Neural cell (in vitro differentiated cells): ENCODE results near the gene RAB40B. TPM values are rescaled to one million over a fixed set of nuclear protein-coding genes. Genes with fewer than 3 reads are reported as not detected.
A peak's percentile ranks its signal among the peaks of the same experiment; 100 is the strongest.

Experiments used
- H2AFZ ChIP-seq: fragments of 200-600, 300-800 bp; sonication (generic), shearing (Covaris generic); 2 replicates; pipeline ENCODE4 v1.6.0; 2014; ENCODE audit warnings: low read depth, mild to moderate bottlenecking, antibody characterized with exemption, low read length, moderate library complexity
- H3F3A ChIP-seq: fragments of 200-600 bp; shearing (Covaris generic); 2 replicates; pipeline ENCODE4 v1.6.1; 2016; ENCODE audit warnings: mild to moderate bottlenecking, moderate library complexity, mixed read lengths, antibody characterized with exemption, low read length; ENCODE audit not compliant: insufficient read depth, poor library complexity, severe bottlenecking
- H3K27ac ChIP-seq: fragments of 200-600, 300-800 bp; sonication (generic), shearing (Covaris generic); 2 replicates; pipeline ENCODE4 v1.5.1; 2014; ENCODE audit warnings: mild to moderate bottlenecking, low read length, moderate library complexity
- H3K27me3 ChIP-seq: fragments of 300-800, 200-600 bp; sonication (generic), shearing (Covaris generic); 2 replicates; pipeline ENCODE4 v1.6.0; 2014; ENCODE audit warnings: mild to moderate bottlenecking, low read depth, low read length, moderate library complexity; ENCODE audit not compliant: insufficient read depth
- H3K36me3 ChIP-seq: fragments of 300-800, 200-600 bp; sonication (generic), shearing (Covaris generic); 2 replicates; pipeline ENCODE4 v1.5.1; 2014; ENCODE audit warnings: mild to moderate bottlenecking, antibody characterized with exemption, low read length, moderate library complexity; ENCODE audit not compliant: insufficient read depth
- H3K4me2 ChIP-seq: fragments of 300-800, 200-600 bp; sonication (generic), shearing (Covaris generic); 2 replicates; pipeline ENCODE4 v1.6.0; 2014; ENCODE audit warnings: mild to moderate bottlenecking, low read length
- H3K4me3 ChIP-seq: fragments of 300-800, 200-600 bp; sonication (generic), shearing (Covaris generic); 2 replicates; pipeline ENCODE4 v1.5.1; 2014; ENCODE audit warnings: mild to moderate bottlenecking, low read length, moderate library complexity
- H3K79me2 ChIP-seq: fragments of 200-600 bp; shearing (Covaris generic); replicated peaks from 2 replicates; pipeline ENCODE4 v1.6.0; 2014; ENCODE audit warnings: mild to moderate bottlenecking, low read length, moderate library complexity; ENCODE audit not compliant: insufficient read depth
- H3K9ac ChIP-seq: fragments of 300-800, 200-600 bp; sonication (generic), shearing (Covaris generic); 2 replicates; pipeline ENCODE4 v1.6.1; 2016; ENCODE audit warnings: mild to moderate bottlenecking, low read length, mixed read lengths
- H3K9me2 ChIP-seq: fragments of 200-600 bp; shearing (Covaris generic); 2 replicates; pipeline ENCODE4 v1.6.1; 2016; ENCODE audit warnings: mild to moderate bottlenecking, low read length, mixed read lengths; ENCODE audit not compliant: insufficient read depth
- H3K9me3 ChIP-seq: fragments of 200-600, 300-800 bp; sonication (generic), shearing (Covaris generic); 2 replicates; pipeline ENCODE4 v1.6.1; 2016; ENCODE audit warnings: mild to moderate bottlenecking, mixed run types, low read length, moderate library complexity, mixed read lengths
- H4K20me1 ChIP-seq: fragments of 200-600 bp; shearing (Covaris generic); 2 replicates; pipeline ENCODE4 v1.6.1; 2016; ENCODE audit warnings: mild to moderate bottlenecking, mixed run types; ENCODE audit not compliant: insufficient read depth
- CTCF ChIP-seq: fragments of 450-650 bp; IDR thresholded peaks from 2 replicates; pipeline ENCODE4 v1.5.1; 2014; ENCODE audit warnings: antibody characterized with exemption, mild to moderate bottlenecking, moderate library complexity; ENCODE audit not compliant: poor library complexity, severe bottlenecking
- EP300 ChIP-seq: fragments of 450-650 bp; conservative IDR thresholded peaks from 2 replicates; pipeline ENCODE4 v1.6.1; 2014; ENCODE audit warnings: antibody characterized with exemption, mild to moderate bottlenecking, moderate library complexity; ENCODE audit not compliant: poor library complexity, severe bottlenecking
- EZH2 ChIP-seq: fragments of 200-600, 300-800 bp; shearing (Covaris generic), sonication (generic); IDR thresholded peaks from 2 replicates; pipeline ENCODE4 v1.6.1; 2014; ENCODE audit warnings: antibody characterized with exemption, low read length, borderline replicate concordance, mild to moderate bottlenecking; ENCODE audit not compliant: insufficient read depth, poor library complexity, severe bottlenecking
- MXI1 ChIP-seq: fragments of 450-650 bp; conservative IDR thresholded peaks from 2 replicates; pipeline ENCODE4 v1.6.1; 2014; ENCODE audit warnings: antibody characterized with exemption, mild to moderate bottlenecking; ENCODE audit not compliant: poor library complexity, severe bottlenecking
- POLR2AphosphoS5 ChIP-seq: IDR thresholded peaks from 2 replicates; pipeline ENCODE4 v1.6.1; 2012
- RAD21 ChIP-seq: fragments of 450-650 bp; conservative IDR thresholded peaks from 2 replicates; pipeline ENCODE4 v1.6.1; 2014; ENCODE audit warnings: antibody characterized with exemption, mild to moderate bottlenecking, moderate library complexity
- REST ChIP-seq: IDR thresholded peaks from 2 replicates; pipeline ENCODE4 v1.6.1; 2012; ENCODE audit warnings: borderline replicate concordance
- SMC3 ChIP-seq: fragments of 450-650 bp; conservative IDR thresholded peaks from 2 replicates; pipeline ENCODE4 v1.6.1; 2014; ENCODE audit warnings: antibody characterized with exemption, mild to moderate bottlenecking, moderate library complexity; ENCODE audit not compliant: poor library complexity
- TAF1 ChIP-seq: IDR thresholded peaks from 2 replicates; pipeline ENCODE4 v1.6.1; 2012; ENCODE audit warnings: low read depth
- polyA plus RNA-seq: library from polyadenylated mRNA; depleted of rRNA; stranded (reverse); fragments of >200 nt; gene quantifications from 2 replicates; pipeline ENCODE4 v1.2.3, GENCODE V29; 2014

The RAB40B gene
- polyA plus RNA-seq, 1 donor from 2014 or later, result 37.2 TPM

- peak overlapping the region; percentile 88 for H3K9ac ChIP-seq
- no peaks in the 10 kb centered on the region for H3F3A ChIP-seq
- H3K79me2 ChIP-seq, result peaks cover 46% of the 10 kb centered on the region
- H3K27me3 ChIP-seq, result no peaks in the 10 kb centered on the region
- H3K9me2 ChIP-seq, result no peaks in the 10 kb centered on the region
- H3K27ac ChIP-seq, result peak overlapping the region; percentile 79
- H3K4me2 ChIP-seq, result peak overlapping the region; percentile 93
- TF ChIP-seq CTCF, result peak; percentile 43
- no peak for TF ChIP-seq POLR2AphosphoS5
- no peaks in the 10 kb centered on the region for H3K36me3 ChIP-seq
- peaks cover 4% of the 10 kb centered on the region for H4K20me1 ChIP-seq
- no peaks in the 10 kb centered on the region for H3K9me3 ChIP-seq
- H2AFZ ChIP-seq, result peak overlapping the region; percentile 60
- H3K4me3 ChIP-seq, result peak overlapping the region; percentile 97
Measured at GRCh38 chr17:82647593-82648164, 50.8 kb downstream of the RAB40B start.

GRCh38 chr17:82645516-82645915 is 53.0 kb downstream of the RAB40B start:
- Histone ChIP-seq H3K27me3 (no peaks in the 10 kb centered on the region), H3K9me3 (no peaks in the 10 kb centered on the region), H2AFZ (no peak overlapping the region), H3K36me3 (no peaks in the 10 kb centered on the region), H3F3A (no peaks in the 10 kb centered on the region), H3K79me2 (peaks cover 57% of the 10 kb centered on the region), H3K4me3 (no peak overlapping the region), H4K20me1 (peaks cover 4% of the 10 kb centered on the region), H3K27ac (no peak overlapping the region), H3K4me2 (no peak overlapping the region), H3K9ac (no peak overlapping the region), H3K9me2 (no peaks in the 10 kb centered on the region)
- TF ChIP-seq REST (no peak), EZH2 (no peak), CTCF (no peak), MXI1 (no peak), SMC3 (no peak), POLR2AphosphoS5 (no peak), EP300 (no peak), TAF1 (no peak), RAD21 (no peak)
